Subcutaneous adipose tissue (tissue), 4 donors: ENCODE measurements around the gene DRD2. TPM values are rescaled to one million over a fixed set of nuclear protein-coding genes. Genes with fewer than 3 reads are reported as not detected.

Experiments used
- small RNA-seq: library from RNA; depleted of rRNA; stranded (forward); fragments of <200 nt; gene quantifications from one replicate; pipeline ENCODE3, GENCODE V24; 2016
- total RNA-seq, 4 donors: library from RNA; depleted of rRNA; stranded (reverse); fragments of >200 nt; gene quantifications; one replicate each; pipeline ENCODE4 v1.1.0, GENCODE V29; 2016
- TF ChIP-seq, protein P1 (sequence below): fragments of 450-650 bp; IDR thresholded peaks from one replicate; pipeline ENCODE4 v1.5.1; 2016; ENCODE audit warnings: low read depth, mild to moderate bottlenecking, control low read depth, antibody characterized with exemption, moderate library complexity

The DRD2 gene
- total RNA-seq, 4 donors from 2014 or later, result not detected

DNA sequence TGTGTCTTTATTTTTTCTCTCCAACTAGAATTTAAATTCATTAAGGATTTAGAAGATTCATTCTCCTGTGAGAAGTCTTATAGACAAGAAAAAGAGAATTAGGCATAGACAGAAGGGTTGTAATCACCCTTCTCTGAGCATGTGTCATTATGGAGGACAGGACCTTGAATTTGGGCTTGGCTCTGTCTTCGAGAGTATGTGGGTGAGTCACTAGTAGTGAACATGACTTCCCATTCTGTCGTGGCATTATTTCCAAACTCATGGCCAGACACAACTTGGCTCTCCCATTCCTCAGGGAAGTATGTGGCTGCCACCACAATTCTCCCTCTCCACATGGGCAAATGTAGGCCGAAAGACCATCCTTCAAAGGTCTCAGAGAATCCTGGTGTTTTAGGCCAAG is 101.9 kb downstream of the DRD2 start:
- TF ChIP-seq, protein P1, sequence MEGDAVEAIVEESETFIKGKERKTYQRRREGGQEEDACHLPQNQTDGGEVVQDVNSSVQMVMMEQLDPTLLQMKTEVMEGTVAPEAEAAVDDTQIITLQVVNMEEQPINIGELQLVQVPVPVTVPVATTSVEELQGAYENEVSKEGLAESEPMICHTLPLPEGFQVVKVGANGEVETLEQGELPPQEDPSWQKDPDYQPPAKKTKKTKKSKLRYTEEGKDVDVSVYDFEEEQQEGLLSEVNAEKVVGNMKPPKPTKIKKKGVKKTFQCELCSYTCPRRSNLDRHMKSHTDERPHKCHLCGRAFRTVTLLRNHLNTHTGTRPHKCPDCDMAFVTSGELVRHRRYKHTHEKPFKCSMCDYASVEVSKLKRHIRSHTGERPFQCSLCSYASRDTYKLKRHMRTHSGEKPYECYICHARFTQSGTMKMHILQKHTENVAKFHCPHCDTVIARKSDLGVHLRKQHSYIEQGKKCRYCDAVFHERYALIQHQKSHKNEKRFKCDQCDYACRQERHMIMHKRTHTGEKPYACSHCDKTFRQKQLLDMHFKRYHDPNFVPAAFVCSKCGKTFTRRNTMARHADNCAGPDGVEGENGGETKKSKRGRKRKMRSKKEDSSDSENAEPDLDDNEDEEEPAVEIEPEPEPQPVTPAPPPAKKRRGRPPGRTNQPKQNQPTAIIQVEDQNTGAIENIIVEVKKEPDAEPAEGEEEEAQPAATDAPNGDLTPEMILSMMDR, result no peak

DNA sequence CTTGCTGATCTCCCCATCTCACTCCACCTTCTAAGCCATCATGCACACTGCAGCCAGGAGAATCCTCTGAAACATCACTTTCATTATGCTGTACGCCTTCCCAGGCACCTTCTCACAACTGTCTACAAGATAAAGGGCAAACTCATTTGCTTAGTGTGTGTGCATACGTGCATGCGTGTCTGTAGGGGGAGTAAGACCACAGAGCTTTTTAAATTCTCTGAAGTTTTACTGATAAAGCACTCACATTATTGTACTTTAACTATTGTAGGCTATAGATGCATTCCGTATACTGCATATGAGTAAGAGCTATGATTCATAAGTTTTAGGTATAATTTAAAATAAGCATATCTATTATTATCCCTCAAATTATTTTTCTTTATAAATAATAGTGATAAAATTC is 102.9 kb downstream of the DRD2 start:
- TF ChIP-seq, protein P1, result no peak

DNA sequence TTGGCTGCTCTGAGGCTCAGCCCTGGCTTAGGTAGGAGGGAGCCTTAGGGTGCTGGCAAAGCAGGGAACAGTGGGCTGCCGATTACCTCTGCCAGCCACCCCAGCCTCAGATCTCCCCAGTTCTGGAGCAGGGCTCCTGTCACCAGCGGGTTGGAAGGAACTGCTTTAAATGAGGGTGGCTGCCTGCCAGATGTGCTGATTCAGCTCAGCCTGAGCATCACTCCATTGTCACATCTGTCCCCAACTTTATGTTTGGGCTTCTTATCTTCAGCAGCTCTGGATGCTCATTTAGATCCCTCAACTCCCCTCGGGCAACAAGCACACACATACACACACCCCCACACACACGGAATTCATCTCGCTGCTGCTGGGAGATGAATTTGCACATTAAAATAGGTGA is 104.6 kb downstream of the DRD2 start:
- TF ChIP-seq, protein P1, result no peak

DNA sequence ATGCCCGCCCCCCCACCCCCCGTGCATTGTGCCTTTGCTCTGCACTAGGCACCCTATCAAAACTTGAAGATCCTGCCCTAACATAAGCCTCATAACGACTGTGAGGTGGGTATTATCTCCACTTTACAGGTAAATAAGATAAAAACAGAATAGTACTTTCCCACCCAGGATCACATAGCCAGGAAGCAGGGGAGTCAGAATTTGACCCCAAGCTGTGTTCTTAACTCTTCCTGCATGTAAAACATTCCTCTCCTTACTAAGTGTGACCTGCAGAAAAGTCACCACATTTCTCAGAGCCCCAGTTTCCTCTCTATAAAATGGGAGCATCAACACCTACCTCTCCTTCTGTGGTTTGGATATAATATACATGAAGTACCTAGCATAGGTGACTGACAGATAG is 105.8 kb downstream of the DRD2 start:
- TF ChIP-seq, protein P1, result no peak

DNA sequence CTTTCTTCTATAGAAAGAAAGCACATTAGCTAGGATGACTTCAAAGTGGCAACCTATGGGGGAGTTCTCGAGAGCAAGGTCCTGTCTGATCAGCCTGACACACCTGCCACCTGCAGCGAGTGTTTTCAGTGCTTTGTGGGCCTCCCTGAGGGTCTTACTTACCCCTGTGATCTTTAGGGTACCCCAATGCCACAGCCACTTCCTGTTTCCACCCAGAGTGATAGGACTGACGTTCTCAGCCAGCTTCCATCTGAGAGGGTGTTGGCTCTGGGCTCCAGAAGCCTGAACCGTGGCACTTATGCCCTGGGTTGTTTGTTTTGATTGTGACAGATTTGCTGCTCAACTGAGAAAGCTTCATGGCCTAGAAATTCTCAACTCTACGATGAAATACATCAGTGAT is 109.3 kb downstream of the DRD2 start:
- TF ChIP-seq, protein P1, result no peak

DNA sequence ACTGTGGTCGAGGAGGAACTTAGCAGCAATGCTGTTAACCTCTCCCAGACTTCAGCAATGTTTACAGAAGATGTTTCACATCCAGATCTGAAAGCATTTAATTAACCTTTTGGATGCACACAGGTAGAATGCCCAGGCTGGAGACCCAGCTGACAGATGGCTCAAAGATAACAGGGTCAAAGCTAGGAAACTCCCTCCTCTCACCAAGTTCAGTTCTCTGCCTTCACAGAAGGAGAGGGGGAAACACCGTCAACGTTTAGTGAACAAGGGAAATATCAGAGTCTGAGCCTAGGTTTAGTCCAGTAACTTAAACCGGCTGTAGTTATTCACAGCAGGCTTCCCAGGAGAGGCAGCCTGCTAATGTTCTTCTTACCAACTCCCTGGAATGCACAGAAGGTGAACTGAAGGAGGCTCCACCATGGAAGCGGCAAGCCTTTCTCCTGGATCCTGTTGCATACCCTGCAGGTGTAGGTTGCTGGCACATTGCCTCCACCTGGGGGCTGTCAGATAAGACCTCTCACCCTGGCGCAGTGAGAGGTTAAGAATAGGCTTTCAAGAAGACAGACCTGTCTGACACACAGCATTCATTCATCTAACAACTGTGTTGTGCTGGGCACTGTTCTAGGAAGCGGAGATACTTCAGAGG is 111.1 kb downstream of the DRD2 start:
- TF ChIP-seq, protein P1, result no peak

DNA sequence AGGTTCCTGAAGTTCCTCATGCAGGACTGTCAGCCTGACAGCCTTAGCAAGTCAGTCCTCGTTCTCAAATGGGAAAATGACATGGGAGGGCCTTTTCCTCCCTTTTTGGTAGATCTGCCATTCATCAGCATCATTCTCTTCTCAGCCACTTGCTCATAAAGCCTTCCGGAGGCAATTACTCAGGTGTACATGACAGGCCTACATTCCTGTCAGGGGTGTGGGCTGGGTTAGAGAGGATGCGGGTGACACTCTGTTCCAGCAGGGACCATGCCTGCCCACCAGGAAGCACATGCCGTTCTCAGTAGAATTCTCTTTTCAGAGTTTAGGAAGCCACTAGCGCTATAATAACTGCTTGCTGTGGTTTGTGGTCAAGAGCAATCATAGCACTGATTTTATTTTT is 111.8 kb downstream of the DRD2 start:
- TF ChIP-seq, protein P1, result no peak

Small RNA genes within 50 kb of the gene (small RNA-seq; reads per million reads assigned to genes)
- gene MIR4301, result not detected

Other genes starting within 250 kb of the DRD2 start
- gene TTC12, start 160.8 kb downstream of the DRD2 start, total RNA-seq, result 10 to 100 TPM; 10.6 to 17.7 (median 12.2) TPM
- gene ANKK1, start 87.6 kb downstream of the DRD2 start, total RNA-seq, result under 1 TPM in 2 of 4 donors, not detected in 2; 0.57 to 0.66 TPM
- 1 to 10 TPM in 2 of 4 donors, under 1 TPM in 1, not detected in 1; 0.34 to 7.9 (median 1.1) TPM for gene TMPRSS5, start 230.9 kb upstream of the DRD2 start, total RNA-seq